Ovary (tissue), 9 donors: ENCODE data around the gene GLB1L2. TPM values are rescaled to one million over a fixed set of nuclear protein-coding genes. Genes with fewer than 3 reads are reported as not detected.

ENCODE experiments used
- DNase-seq, 5 donors: peaks; one replicate each; pipeline ENCODE4 v3.0.0-alpha.2; 2019 to 2020
- H3K27ac ChIP-seq, 2 donors: fragments of 200-600 bp; one replicate each; pipeline versions ENCODE4 v1.5.1 to v1.8.0; 2019 to 2022
- H3K27me3 ChIP-seq: fragments of 200-600 bp; one replicate; pipeline ENCODE4 v1.8.0; 2022
- H3K36me3 ChIP-seq: fragments of 200-600 bp; sonication (generic); one replicate; pipeline ENCODE4 v1.5.1; 2019
- H3K4me1 ChIP-seq: one replicate; pipeline ENCODE4 v1.8.1; 2013; ENCODE audit warnings: mild to moderate bottlenecking, moderate library complexity; ENCODE audit not compliant: insufficient read depth
- H3K4me3 ChIP-seq: fragments of 200-600 bp; sonication (generic); one replicate; pipeline ENCODE4 v1.5.1; 2017
- H3K9me3 ChIP-seq, 2 donors: fragments of 200-600 bp in 1 of 2; sonication (generic) in 1 of 2; one replicate each; pipeline versions ENCODE4 v1.5.1 to v1.8.1; 2013 to 2019; ENCODE audit warnings: mild to moderate bottlenecking in 1 of 2, moderate library complexity in 1 of 2
- EP300 ChIP-seq: sonication (generic); formaldehyde crosslinking; IDR thresholded peaks from one replicate; pipeline ENCODE4 v1.6.1; 2017; ENCODE audit warnings: antibody characterized with exemption
- POLR2A ChIP-seq: fragments of 450-650 bp; IDR thresholded peaks from one replicate; pipeline ENCODE4 v1.6.1; 2017; ENCODE audit warnings: antibody characterized with exemption, mild to moderate bottlenecking, moderate library complexity
- WGBS, 3 donors: extraction: QIAGEN DNeasy Blood & Tissue Kit in 1 of 3; methylation state at CpG; one replicate each; pipeline versions ENCODE4 v1.1.5 to v1.1.7; 2013 to 2017; 5-methylcytosine and 5-hydroxymethylcytosine counted together
- intact Hi-C, 4 donors: fragments of 100-400 bp; cut with DNase I; formaldehyde crosslinking; loops; one replicate each; pipeline versions ENCODE4 v1.11.0 to v1.15.1; 2022 to 2023
- polyA plus RNA-seq, 2 donors: library from polyadenylated mRNA; stranded (reverse); fragments of 200-250 nt in 1 of 2; fragments of 350-450 nt in 1 of 2; fragmentation: Illumina TruSeq in 1 of 2; extraction: RNeasy Lipid Tissue Mini Kit (QIAGEN cat#74804) in 1 of 2; gene quantifications; one replicate each; pipeline ENCODE4 v1.2.3, GENCODE V29; 2013 to 2014
- total RNA-seq, 7 donors: library from RNA; depleted of rRNA in 2 of 7; stranded (reverse); fragments of >200 nt in 2 of 7; fragmentation: NEBNext Ultra II Directional in 3 of 7; extraction: Animal tissue kit (Norgen Biotek cat#: 25700) in 3 of 7; gene quantifications; one replicate each; pipeline versions ENCODE4 v1.1.0 to v1.2.4, GENCODE V29; 2016 to 2023
- TF ChIP-seq, protein P1 (sequence below), 3 donors: fragments of 450-650 bp in 2 of 3; fragments of 200-600 bp in 1 of 3; IDR thresholded peaks; one replicate each; pipeline versions ENCODE4 v1.5.1 to v1.8.0; 2016 to 2022; ENCODE audit warnings: antibody characterized with exemption in 3 of 3, mild to moderate bottlenecking in 1 of 3
- donor health status: DM: no; HTN: no; CAD: no; lungs with moderate emphysema.
- donor health status: DM: no; HTN: no; CAD: no.
- donor health status: Bipolar disorder and iron deficiency.
- donor health status: DM: yes; HTN: yes; CAD: no.
- donor health status: DM: no; HTN: no; CAD: no.
- donor health status: DM: yes; HTN: yes; CAD: no.

Gene GLB1L2
- total and polyA plus RNA-seq, 9 donors = 9.8 to 24.6 (median 15.6) TPM

DNA sequence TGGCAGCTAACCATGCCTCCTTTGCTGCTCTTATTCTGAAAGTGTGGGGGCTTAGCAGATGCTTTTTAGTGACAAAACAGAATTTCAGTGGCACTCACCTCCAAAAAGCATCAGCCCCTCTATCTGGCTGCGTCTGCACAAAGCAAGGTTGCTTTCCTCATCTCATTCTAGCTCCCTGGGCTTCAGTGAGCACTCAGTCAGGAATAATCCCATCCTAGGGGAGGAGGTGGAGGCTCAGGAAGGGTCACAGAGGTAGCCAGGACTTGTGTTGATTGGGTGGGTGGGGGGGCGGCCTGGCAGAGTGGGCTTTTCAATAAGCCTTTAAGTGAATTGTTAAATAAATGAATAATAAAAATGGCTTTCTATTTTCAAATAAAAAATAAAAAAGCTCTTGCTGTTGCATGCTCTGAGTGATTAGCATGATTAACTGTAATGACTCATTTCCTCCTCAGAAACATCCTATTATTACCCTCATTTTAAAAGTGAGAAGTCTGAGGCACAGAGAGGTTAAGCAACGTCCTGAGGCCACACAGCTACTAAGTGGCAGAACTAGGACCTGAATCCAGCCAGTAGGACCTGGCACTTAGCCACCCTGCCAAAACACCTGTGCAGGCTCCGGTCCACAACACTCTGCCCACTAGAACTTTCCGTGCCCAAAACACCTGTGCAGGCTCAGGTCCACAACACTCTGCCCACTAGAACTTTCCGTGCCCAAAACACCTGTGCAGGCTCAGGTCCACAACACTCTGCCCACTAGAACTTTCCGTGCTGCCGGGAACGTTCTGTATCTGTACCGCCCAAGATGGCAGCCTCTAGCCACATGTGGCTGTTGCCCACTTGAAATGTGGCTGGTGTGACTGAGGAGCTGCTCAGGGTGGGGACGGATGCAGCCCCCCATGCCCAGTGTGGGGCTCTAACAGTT, 74.7 kb downstream of the GLB1L2 start:
- H3K4me1 ChIP-seq = peaks cover 3% of the 10 kb centered on the region
- H3K27me3 ChIP-seq = no peaks in the 10 kb centered on the region
- no peak overlapping the region for H3K4me3 ChIP-seq
- TF ChIP-seq EP300 (no peak), POLR2A (no peak)
- TF ChIP-seq, protein P1, sequence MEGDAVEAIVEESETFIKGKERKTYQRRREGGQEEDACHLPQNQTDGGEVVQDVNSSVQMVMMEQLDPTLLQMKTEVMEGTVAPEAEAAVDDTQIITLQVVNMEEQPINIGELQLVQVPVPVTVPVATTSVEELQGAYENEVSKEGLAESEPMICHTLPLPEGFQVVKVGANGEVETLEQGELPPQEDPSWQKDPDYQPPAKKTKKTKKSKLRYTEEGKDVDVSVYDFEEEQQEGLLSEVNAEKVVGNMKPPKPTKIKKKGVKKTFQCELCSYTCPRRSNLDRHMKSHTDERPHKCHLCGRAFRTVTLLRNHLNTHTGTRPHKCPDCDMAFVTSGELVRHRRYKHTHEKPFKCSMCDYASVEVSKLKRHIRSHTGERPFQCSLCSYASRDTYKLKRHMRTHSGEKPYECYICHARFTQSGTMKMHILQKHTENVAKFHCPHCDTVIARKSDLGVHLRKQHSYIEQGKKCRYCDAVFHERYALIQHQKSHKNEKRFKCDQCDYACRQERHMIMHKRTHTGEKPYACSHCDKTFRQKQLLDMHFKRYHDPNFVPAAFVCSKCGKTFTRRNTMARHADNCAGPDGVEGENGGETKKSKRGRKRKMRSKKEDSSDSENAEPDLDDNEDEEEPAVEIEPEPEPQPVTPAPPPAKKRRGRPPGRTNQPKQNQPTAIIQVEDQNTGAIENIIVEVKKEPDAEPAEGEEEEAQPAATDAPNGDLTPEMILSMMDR (IDR thresholded peaks at IDR 0.05) = no peak
- no peak overlapping the region for H3K27ac ChIP-seq
- no peaks in the 10 kb centered on the region for H3K9me3 ChIP-seq
- DNase-seq = no peak
- H3K36me3 ChIP-seq = no peaks in the 10 kb centered on the region
- 77 to 81% (median 80%) methylated on average over 11 of the region's 11 CpGs for WGBS, 3 donors
- intact Hi-C loops = no loop called here

DNA sequence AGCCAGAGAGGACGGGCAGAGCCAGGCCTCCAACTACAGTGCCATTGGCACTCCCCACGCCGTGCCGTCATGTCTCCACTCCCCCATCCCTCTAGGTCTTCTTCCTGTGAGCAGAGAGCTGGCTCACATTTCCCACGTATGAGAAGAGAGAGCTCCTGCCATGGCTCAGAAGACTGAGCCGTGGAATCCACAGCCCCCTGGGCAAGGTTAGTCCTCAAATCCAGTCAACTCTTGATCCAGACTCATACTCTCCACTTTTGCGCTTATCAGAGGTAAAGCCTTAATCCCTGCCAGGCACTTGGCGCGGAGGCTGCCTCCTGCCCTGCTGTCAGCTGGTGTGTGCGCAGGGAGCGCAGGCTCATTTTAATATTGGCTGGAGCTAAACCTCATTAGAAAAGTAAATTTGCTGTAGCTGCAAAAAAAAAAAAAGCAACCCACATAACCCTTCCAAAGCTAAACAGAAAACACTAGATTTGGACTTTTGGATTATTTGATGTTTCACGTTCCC, 75.6 kb downstream of the GLB1L2 start:
- intact Hi-C loops = no loop called here
- H3K4me3 ChIP-seq = no peak overlapping the region
- no peaks in the 10 kb centered on the region for H3K9me3 ChIP-seq
- H3K27ac ChIP-seq = no peak overlapping the region
- TF ChIP-seq EP300 = no peak
- no peaks in the 10 kb centered on the region for H3K27me3 ChIP-seq
- H3K36me3 ChIP-seq = no peaks in the 10 kb centered on the region
- WGBS, 3 donors = 39 to 51% (median 47%) methylated on average over 12 of the region's 12 CpGs
- no peak for DNase-seq
- peaks cover 4% of the 10 kb centered on the region for H3K4me1 ChIP-seq

DNA sequence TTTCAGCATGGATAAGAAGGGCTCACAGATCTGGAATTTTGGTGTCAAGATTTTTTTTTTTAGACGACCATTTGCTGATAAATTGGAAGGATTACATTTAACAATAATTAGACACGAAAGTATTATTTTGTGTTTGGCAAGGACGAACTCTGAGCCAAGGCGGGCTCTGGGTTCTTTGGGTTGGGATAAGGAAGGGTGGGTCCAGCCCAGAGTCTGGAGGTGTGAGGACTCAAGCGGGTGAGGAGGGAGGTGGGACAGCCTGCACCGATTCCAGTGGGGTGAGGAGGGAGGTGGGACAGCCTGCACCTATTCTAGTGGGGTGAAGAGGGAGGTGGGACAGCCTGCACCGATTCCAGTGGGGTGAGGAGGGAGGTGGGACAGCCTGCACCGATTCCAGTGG, 76.1 kb downstream of the GLB1L2 start:
- peaks cover 4% of the 10 kb centered on the region for H3K4me1 ChIP-seq

DNA sequence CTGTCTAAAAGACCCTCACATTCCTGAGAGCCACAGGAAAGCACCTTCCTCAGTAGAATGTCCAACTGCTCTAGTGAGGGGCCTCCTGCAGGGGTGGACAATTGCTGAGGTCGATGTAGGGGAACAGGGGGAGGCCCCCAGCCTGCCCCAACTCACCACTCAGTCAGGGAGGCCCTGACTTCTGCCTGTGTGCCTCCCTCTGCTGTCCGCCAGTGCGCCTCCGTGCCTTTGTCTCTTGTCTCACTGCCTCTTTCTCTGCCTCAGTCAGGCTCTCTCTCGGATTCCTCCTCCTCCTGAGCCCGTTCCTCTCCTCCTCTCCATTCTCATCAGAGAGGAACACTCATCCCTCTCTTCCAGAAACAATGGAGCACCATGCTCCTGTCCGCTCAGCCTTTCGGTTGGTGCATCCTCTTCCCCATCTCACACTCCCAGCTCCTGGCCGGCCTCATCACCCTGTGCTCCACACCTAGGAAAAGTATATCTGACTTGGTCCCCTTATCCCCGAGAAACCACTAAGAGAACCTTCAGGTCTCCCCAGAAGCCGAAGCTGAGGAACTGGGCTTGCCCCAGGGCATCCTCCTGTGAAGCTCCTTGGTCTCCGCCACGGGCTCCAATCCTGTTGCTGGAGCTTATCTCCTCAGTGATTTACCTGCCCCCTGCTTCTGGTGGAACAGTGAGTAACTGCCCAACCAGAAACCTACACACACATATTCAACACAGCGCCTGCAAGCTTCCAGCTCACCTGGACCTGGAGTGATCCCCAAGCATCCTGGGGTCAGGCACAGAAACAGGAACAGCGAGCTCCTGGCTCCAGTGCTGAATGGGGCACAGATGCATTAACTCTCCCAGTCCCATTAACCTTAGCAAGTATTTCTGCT, 78.0 kb downstream of the GLB1L2 start:
- Histone ChIP-seq H3K4me1 (peaks cover 4% of the 10 kb centered on the region), H3K9me3 (no peaks in the 10 kb centered on the region), H3K27me3 (no peaks in the 10 kb centered on the region), H3K27ac (no peak overlapping the region), H3K4me3 (no peak overlapping the region), H3K36me3 (no peaks in the 10 kb centered on the region)
- DNase-seq = no peak
- intact Hi-C loops = no loop called here
- TF ChIP-seq, protein P1 (IDR thresholded peaks at IDR 0.05) = no peak
- TF ChIP-seq EP300 (no peak), POLR2A (no peak)
- 74 to 77% (median 75%) methylated on average over 15 of the region's 15 CpGs for WGBS, 3 donors

More for the DNA sequence above, 76.1 kb downstream of the GLB1L2 start:
- H3K4me3 ChIP-seq = no peak overlapping the region
- H3K36me3 ChIP-seq = no peaks in the 10 kb centered on the region
- intact Hi-C loops = no loop called here
- WGBS, 3 donors = 40 to 65% (median 46%) methylated on average over 6 to 8 of the region's 8 CpGs
- TF ChIP-seq, protein P1 (IDR thresholded peaks at IDR 0.05) = no peak
- TF ChIP-seq POLR2A (no peak), EP300 (no peak)
- no peaks in the 10 kb centered on the region for H3K9me3 ChIP-seq
- no peak for DNase-seq
- no peak overlapping the region for H3K27ac ChIP-seq
- no peaks in the 10 kb centered on the region for H3K27me3 ChIP-seq
